Progenitor cell of endocrine pancreas (in vitro differentiated cells): ENCODE data around the gene CSMD2. TPM values are rescaled to one million over a fixed set of nuclear protein-coding genes. Genes with fewer than 3 reads are reported as not detected.

Experiments
- DNase-seq: peaks from one replicate; pipeline ENCODE4 v3.0.0; 2021; ENCODE audit warnings: low spot score; ENCODE audit not compliant: unreplicated experiment
- H3K27ac Mint-ChIP-seq: 2 replicates; pipeline ENCODE4 v1.8.0; 2021; ENCODE audit warnings: mild to moderate bottlenecking, moderate library complexity, mixed read lengths
- H3K27me3 Mint-ChIP-seq: 2 replicates; pipeline ENCODE4 v1.8.0; 2021; ENCODE audit warnings: mixed read lengths
- H3K36me3 Mint-ChIP-seq: 2 replicates; pipeline ENCODE4 v1.8.0; 2022; ENCODE audit warnings: mixed read lengths; ENCODE audit not compliant: insufficient read depth
- H3K4me1 Mint-ChIP-seq: 2 replicates; pipeline ENCODE4 v1.8.0; 2021; ENCODE audit warnings: low read depth, mixed read lengths
- H3K4me3 Mint-ChIP-seq: 2 replicates; pipeline ENCODE4 v1.8.0; 2021; ENCODE audit warnings: low read depth, mild to moderate bottlenecking, moderate library complexity, mixed read lengths
- H3K9me3 Mint-ChIP-seq: 2 replicates; pipeline ENCODE4 v1.8.0; 2021; ENCODE audit warnings: low read depth, mixed read lengths
- CTCF ChIP-seq: fragments of 200-600 bp; sonication (generic); IDR thresholded peaks from one replicate; pipeline ENCODE4 v1.5.0; 2021; ENCODE audit warnings: antibody characterized with exemption, mild to moderate bottlenecking; ENCODE audit not compliant: unreplicated experiment
- total RNA-seq: library from RNA; stranded (reverse); gene quantifications from 2 replicates; pipeline ENCODE4 v1.2.1, GENCODE V29; 2021

Gene CSMD2
- total RNA-seq, 1 donor from 2014 or later = 0.38 TPM

DNA sequence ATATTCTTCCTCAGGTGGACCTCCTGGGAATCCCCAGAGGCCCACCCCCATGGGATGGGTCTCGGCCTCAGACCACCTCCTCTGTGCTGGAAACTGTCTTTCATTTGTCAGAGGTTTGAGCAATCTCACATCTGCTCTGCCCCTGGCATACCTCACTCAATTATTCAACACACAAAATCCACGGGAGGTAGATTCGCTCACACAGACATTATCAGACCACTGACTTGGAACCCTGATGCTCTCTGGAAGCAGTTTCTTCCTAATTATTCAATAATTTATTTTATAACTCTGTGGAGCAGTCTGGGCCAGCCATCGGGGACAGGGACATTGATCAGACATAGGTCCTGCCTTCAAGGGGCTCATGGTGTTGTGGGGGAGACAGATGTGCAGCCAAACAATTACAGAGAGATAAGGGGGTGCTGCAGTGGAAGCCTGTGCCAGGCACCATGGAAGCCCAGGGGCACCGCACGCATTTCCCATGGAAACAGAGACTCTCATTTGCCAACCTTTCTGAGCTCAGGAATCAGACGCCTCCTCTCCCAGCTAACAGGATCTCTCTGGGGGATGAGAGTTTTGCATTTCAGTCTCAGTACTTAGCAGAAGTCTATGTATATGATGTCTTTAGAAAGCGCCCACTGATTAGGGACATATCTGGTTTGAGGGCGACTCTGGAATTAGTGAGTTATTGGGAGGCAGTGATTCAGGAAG is 204.7 kb downstream of the CSMD2 start:
- no peak for TF ChIP-seq CTCF
- H3K4me1 Mint-ChIP-seq = peaks cover 3% of the 10 kb centered on the region
- H3K9me3 Mint-ChIP-seq = no peaks in the 10 kb centered on the region
- H3K27ac Mint-ChIP-seq = peak overlapping the region; percentile 70
- H3K4me3 Mint-ChIP-seq = no peak overlapping the region
- no peaks in the 10 kb centered on the region for H3K36me3 Mint-ChIP-seq
- no peak for DNase-seq
- peaks cover 12% of the 10 kb centered on the region for H3K27me3 Mint-ChIP-seq

DNA sequence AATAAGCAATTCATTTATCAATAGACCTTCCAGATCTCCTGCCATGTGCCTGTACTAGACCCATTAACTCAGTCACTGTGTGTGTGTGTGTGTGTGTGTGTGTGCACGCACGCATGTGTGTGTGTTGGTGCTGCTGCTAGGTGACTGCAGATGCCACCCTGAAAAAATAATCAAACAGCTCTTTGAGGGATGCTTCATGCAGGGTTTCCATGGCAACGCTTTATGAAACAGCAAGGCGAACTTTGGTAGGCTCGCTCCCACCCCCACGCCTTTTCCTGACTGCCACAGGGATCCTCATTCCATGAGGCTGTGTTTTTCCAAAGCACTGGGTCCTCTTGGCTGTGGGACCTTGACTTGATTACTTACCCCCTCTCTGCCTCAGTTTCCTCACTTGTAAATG is 207.2 kb downstream of the CSMD2 start:
- no peak for DNase-seq

DNA sequence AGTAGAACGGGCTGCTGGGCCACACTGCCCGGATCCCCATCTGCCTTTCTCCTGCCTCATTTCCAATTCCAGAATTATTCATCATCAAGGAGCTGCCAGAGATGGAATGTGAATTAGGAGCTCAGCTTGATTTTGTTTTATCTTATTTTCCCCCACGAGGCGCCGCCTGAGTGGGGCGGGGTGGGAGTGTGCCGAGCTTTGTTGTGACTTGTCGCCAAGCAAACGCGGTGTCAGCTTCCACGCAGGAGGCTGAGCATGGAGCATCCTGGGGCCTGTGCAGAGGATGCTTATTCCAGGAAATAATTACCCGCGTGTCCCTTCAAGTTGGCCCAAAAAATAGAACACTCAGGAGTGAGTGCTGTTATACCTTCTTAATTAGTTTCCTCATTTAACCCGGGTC is 209.9 kb downstream of the CSMD2 start:
- peaks cover 7% of the 10 kb centered on the region for H3K27me3 Mint-ChIP-seq
- peaks cover 3% of the 10 kb centered on the region for H3K4me1 Mint-ChIP-seq
- no peaks in the 10 kb centered on the region for H3K9me3 Mint-ChIP-seq
- DNase-seq = no peak
- no peak overlapping the region for H3K27ac Mint-ChIP-seq
- no peak overlapping the region for H3K4me3 Mint-ChIP-seq
- no peaks in the 10 kb centered on the region for H3K36me3 Mint-ChIP-seq
- no peak for TF ChIP-seq CTCF

More for the DNA sequence above, 207.2 kb downstream of the CSMD2 start:
- H3K4me1 Mint-ChIP-seq = peaks cover 3% of the 10 kb centered on the region
- no peak overlapping the region for H3K27ac Mint-ChIP-seq
- H3K36me3 Mint-ChIP-seq = no peaks in the 10 kb centered on the region
- H3K9me3 Mint-ChIP-seq = no peaks in the 10 kb centered on the region
- no peak overlapping the region for H3K4me3 Mint-ChIP-seq
- no peak for TF ChIP-seq CTCF
- peaks cover 12% of the 10 kb centered on the region for H3K27me3 Mint-ChIP-seq

GRCh38 chr1:33949570-33949969 is 215.5 kb downstream of the CSMD2 start:
- Mint-ChIP-seq H3K27me3 (peaks cover 6% of the 10 kb centered on the region), H3K9me3 (no peaks in the 10 kb centered on the region), H3K27ac (no peak overlapping the region), H3K4me1 (no peaks in the 10 kb centered on the region), H3K4me3 (no peak overlapping the region), H3K36me3 (no peaks in the 10 kb centered on the region)
- no peak for DNase-seq
- no peak for TF ChIP-seq CTCF

DNA sequence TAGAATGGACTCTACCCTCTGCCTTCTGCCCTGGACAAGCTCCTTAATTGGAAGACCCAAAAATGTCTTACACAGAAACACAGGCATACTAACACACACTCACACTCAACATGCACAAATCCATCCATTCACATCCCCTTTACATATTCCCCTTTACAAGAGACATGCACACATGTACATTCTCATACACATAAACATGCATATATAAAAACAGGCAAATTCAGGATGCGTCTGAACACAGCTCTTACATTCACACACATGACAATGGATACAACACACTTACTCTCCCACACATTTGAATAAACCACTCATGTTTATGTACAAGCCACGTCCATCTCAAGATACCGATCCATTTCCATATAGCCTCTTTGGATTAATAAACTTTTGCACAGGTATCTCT is 216.7 kb downstream of the CSMD2 start:
- H3K27me3 Mint-ChIP-seq = peaks cover 4% of the 10 kb centered on the region
- H3K9me3 Mint-ChIP-seq = no peaks in the 10 kb centered on the region
- H3K4me1 Mint-ChIP-seq = no peaks in the 10 kb centered on the region
- no peak for TF ChIP-seq CTCF
- DNase-seq = no peak
- no peak overlapping the region for H3K27ac Mint-ChIP-seq
- no peaks in the 10 kb centered on the region for H3K36me3 Mint-ChIP-seq
- H3K4me3 Mint-ChIP-seq = no peak overlapping the region
